Gastroesophageal sphincter (tissue), 4 donors: Measurements from ENCODE around the gene ARNT2. TPM values are rescaled to one million over a fixed set of nuclear protein-coding genes. Genes with fewer than 3 reads are reported as not detected.
"Not testable (repeated sequence)": the region's sequence is repeated elsewhere in the genome, so short reads cannot be mapped to it uniquely, and the experiment has no call there.

ENCODE experiments used
- ATAC-seq: fragments of 150-250 bp; one replicate; pipeline ENCODE4 v1.9.1; 2016; ENCODE audit warnings: mild to moderate bottlenecking, moderate library complexity
- H3K27ac ChIP-seq, 4 donors: fragments of 200-600 bp; sonication (generic) in 3 of 4; 1 replicate in 3 of 4; 2 replicates in 1 of 4; pipeline ENCODE4 v1.5.1; 2016 to 2019
- H3K27me3 ChIP-seq: fragments of 200-600 bp; sonication (generic); one replicate; pipeline ENCODE4 v1.5.1; 2019
- H3K36me3 ChIP-seq, 2 donors: fragments of 200-600 bp; sonication (generic); one replicate each; pipeline ENCODE4 v1.5.1; 2019; ENCODE audit warnings: control low read depth in 1 of 2
- H3K4me1 ChIP-seq, 3 donors: fragments of 200-600 bp; sonication (generic); 1 replicate in 2 of 3; 2 replicates in 1 of 3; pipeline ENCODE4 v1.5.1; 2016 to 2019; ENCODE audit warnings: control low read depth in 2 of 3
- H3K4me3 ChIP-seq, 2 donors: fragments of 200-600 bp; sonication (generic); one replicate each; pipeline ENCODE4 v1.5.1; 2019; ENCODE audit warnings: mild to moderate bottlenecking in 1 of 2, moderate library complexity in 1 of 2
- H3K9me3 ChIP-seq, 3 donors: fragments of 200-600 bp; sonication (generic); one replicate each; pipeline ENCODE4 v1.5.1; 2017 to 2019; ENCODE audit warnings: control low read depth in 2 of 3
- CTCF ChIP-seq, 4 experiments: fragments of 200-600 bp in 2 of 4; fragments of 450-650 bp in 2 of 4; sonication (generic) in 1 of 4; IDR thresholded peaks; one replicate each; pipeline ENCODE4 v1.5.1; 2017 to 2019; ENCODE audit warnings: antibody characterized with exemption in 4 of 4, mild to moderate bottlenecking in 2 of 4, moderate library complexity in 2 of 4
- EP300 ChIP-seq: sonication (generic); formaldehyde crosslinking; IDR thresholded peaks from one replicate; pipeline ENCODE4 v1.6.1; 2017; ENCODE audit warnings: antibody characterized with exemption, mild to moderate bottlenecking
- POLR2A ChIP-seq, 2 donors: fragments of 450-650 bp; IDR thresholded peaks; one replicate each; pipeline ENCODE4 v1.6.1; 2017; ENCODE audit warnings: antibody characterized with exemption in 2 of 2, mild to moderate bottlenecking in 2 of 2, moderate library complexity in 1 of 2
- POLR2AphosphoS5 ChIP-seq: sonication (generic); formaldehyde crosslinking; IDR thresholded peaks from one replicate; pipeline ENCODE4 v1.6.1; 2017; ENCODE audit warnings: antibody characterized with exemption
- WGBS, 2 donors: methylation state at CpG; one replicate each; pipeline ENCODE4 v1.1.5; 2018; ENCODE audit warnings: low coverage in 1 of 2; 5-methylcytosine and 5-hydroxymethylcytosine counted together
- total RNA-seq, 4 donors: library from RNA; depleted of rRNA; stranded (reverse); fragments of >200 nt; gene quantifications; one replicate each; pipeline ENCODE4 v1.1.0, GENCODE V29; 2016

ARNT2 gene
- total RNA-seq, 4 donors from 2014 or later = 6.7 to 11.6 (median 9.4) TPM

- no peaks in the 10 kb centered on the region for H3K9me3 ChIP-seq
- WGBS, 2 donors = 87 to 100% methylated on average over 1 of the region's 1 CpG
Observed at GRCh38 chr15:80386151-80386550, 18.0 kb upstream of the ARNT2 start.

GRCh38 chr15:80388326-80388725, 15.9 kb upstream of the ARNT2 start:
- Histone ChIP-seq H3K4me3 (no peak overlapping the region), H3K27me3 (peaks cover 5% of the 10 kb centered on the region), H3K4me1 (no peaks in the 10 kb centered on the region), H3K27ac (no peak overlapping the region), H3K36me3 (no peaks in the 10 kb centered on the region), H3K9me3 (no peaks in the 10 kb centered on the region)
- TF ChIP-seq POLR2A (IDR thresholded peaks at IDR 0.05) = no peak
- no peak for TF ChIP-seq EP300
- TF ChIP-seq CTCF (IDR thresholded peaks at IDR 0.05) = no peak
- TF ChIP-seq POLR2AphosphoS5 = no peak
- 49 to 90% methylated on average over 3 of the region's 3 CpGs for WGBS, 2 donors
- no peak for ATAC-seq

More at GRCh38 chr15:80386151-80386550, 18.0 kb upstream of the ARNT2 start:
- Histone ChIP-seq H3K4me1 (no peaks in the 10 kb centered on the region), H3K4me3 (no peak overlapping the region), H3K27me3 (peaks cover 5% of the 10 kb centered on the region), H3K36me3 (no peaks in the 10 kb centered on the region), H3K27ac (no peak overlapping the region)
- no peak for ATAC-seq
- TF ChIP-seq CTCF (IDR thresholded peaks at IDR 0.05) = no peak
- no peak for TF ChIP-seq POLR2AphosphoS5
- no peak for TF ChIP-seq EP300
- no peak for TF ChIP-seq POLR2A (IDR thresholded peaks at IDR 0.05)

- TF ChIP-seq POLR2A (IDR thresholded peaks at IDR 0.05) (no peak), EP300 (no peak), POLR2AphosphoS5 (no peak), CTCF (IDR thresholded peaks at IDR 0.05) (no peak)
- Histone ChIP-seq H3K27ac (no peak overlapping the region), H3K4me3 (no peak overlapping the region), H3K4me1 (no peaks in the 10 kb centered on the region), H3K36me3 (no peaks in the 10 kb centered on the region), H3K9me3 (no peaks in the 10 kb centered on the region), H3K27me3 (peaks cover 5% of the 10 kb centered on the region)
- 89 to 90% methylated on average over 1 of the region's 1 CpG for WGBS, 2 donors
- ATAC-seq = no peak
Observed at GRCh38 chr15:80389370-80389769, 14.8 kb upstream of the ARNT2 start.

- WGBS, 2 donors = 100% methylated on average over 1 of the region's 1 CpG; no CpG with 5 or more reads in 1 of the 2 donors
- ATAC-seq, H3K27ac ChIP-seq: not testable (repeated sequence)
Observed at GRCh38 chr15:80390942-80391341, 13.2 kb upstream of the ARNT2 start.

GRCh38 chr15:80395616-80396015, 8.6 kb upstream of the ARNT2 start:
- 73 to 90% methylated on average over 1 to 2 of the region's 3 CpGs for WGBS, 2 donors
- ATAC-seq = no peak
- Histone ChIP-seq H3K27ac (no peak overlapping the region), H3K9me3 (no peaks in the 10 kb centered on the region), H3K4me3 (no peak overlapping the region), H3K36me3 (no peaks in the 10 kb centered on the region), H3K27me3 (no peaks in the 10 kb centered on the region), H3K4me1 (no peaks in the 10 kb centered on the region)
- TF ChIP-seq CTCF (IDR thresholded peaks at IDR 0.05) (no peak), EP300 (no peak)

More at GRCh38 chr15:80390942-80391341, 13.2 kb upstream of the ARNT2 start:
- not testable (repeated sequence) for H3K27me3 ChIP-seq, H3K4me3 ChIP-seq, H3K36me3 ChIP-seq, H3K4me1 ChIP-seq, H3K9me3 ChIP-seq
